K562 (cell line): ENCODE measurements around the gene METAP1D.

ENCODE experiments used
- FOXK1 ChIP-seq: sonication (generic); formaldehyde crosslinking; IDR thresholded peaks from 2 replicates; pipeline ENCODE4 v1.8.0; 2022; ENCODE audit warnings: missing genetic modification reagents, mild to moderate bottlenecking, borderline replicate concordance
- GABPB1 ChIP-seq: sonication (generic); formaldehyde crosslinking; IDR thresholded peaks from 2 replicates; pipeline ENCODE4 v1.8.0; 2022; ENCODE audit warnings: mild to moderate bottlenecking, missing genetic modification reagents
- HMGXB4 ChIP-seq: sonication (generic); formaldehyde crosslinking; IDR thresholded peaks from 2 replicates; pipeline ENCODE4 v1.8.1; 2023; ENCODE audit warnings: mild to moderate bottlenecking, missing genetic modification reagents
- NFXL1 ChIP-seq: fragments of 450-650 bp; formaldehyde crosslinking; IDR thresholded peaks from 2 replicates; pipeline ENCODE4 v1.4.0; 2021; ENCODE audit warnings: mild to moderate bottlenecking
- PHF8 ChIP-seq: fragments of 200-600 bp; sonication (generic); IDR thresholded peaks from 2 replicates; pipeline ENCODE4 v1.6.1; 2012; ENCODE audit warnings: mixed run types, mild to moderate bottlenecking, inconsistent platforms, low read length, moderate library complexity, borderline replicate concordance
- POLR2AphosphoS5 ChIP-seq: IDR thresholded peaks from 2 replicates; pipeline ENCODE4 v1.6.1; 2011; ENCODE audit warnings: mild to moderate bottlenecking, low read depth, low read length, moderate library complexity; ENCODE audit not compliant: control insufficient read depth, insufficient read depth
- PRDM10 ChIP-seq: fragments of 450-650 bp; IDR thresholded peaks from 2 replicates; pipeline ENCODE4 v1.6.1; 2018; ENCODE audit not compliant: partially characterized antibody
- RERE ChIP-seq: sonication (generic); formaldehyde crosslinking; IDR thresholded peaks from 2 replicates; pipeline ENCODE4 v1.8.0; 2023; ENCODE audit warnings: missing genetic modification reagents, mild to moderate bottlenecking, borderline replicate concordance
- REST ChIP-seq, 2 experiments: fragments of 450-650 bp; formaldehyde crosslinking in 1 of 2; IDR thresholded peaks; 2 replicates each; pipeline versions ENCODE4 v1.4.0 to v1.6.1; 2014 to 2020; ENCODE audit warnings: mild to moderate bottlenecking in 2 of 2, borderline replicate concordance in 1 of 2, low read depth in 1 of 2
- TAF1 ChIP-seq: IDR thresholded peaks from 2 replicates; pipeline ENCODE4 v1.6.1; 2011; ENCODE audit warnings: mild to moderate bottlenecking, low read length, moderate library complexity; ENCODE audit not compliant: insufficient read depth, control insufficient read depth, severe bottlenecking; ENCODE audit errors: extremely low read depth
- YY1 ChIP-seq, 3 experiments: IDR thresholded peaks; 2 replicates each; pipeline ENCODE4 v1.6.1; 2011; ENCODE audit warnings: low read length in 2 of 3, mild to moderate bottlenecking in 2 of 3, moderate library complexity in 2 of 3, borderline replicate concordance in 1 of 3, control low read depth in 1 of 3, low read depth in 1 of 3; ENCODE audit not compliant: insufficient read depth in 3 of 3, insufficient replicate concordance in 2 of 3, control insufficient read depth in 1 of 3, insufficient read length in 1 of 3; ENCODE audit errors: extremely low read depth in 1 of 3
- ZNF263 ChIP-seq: sonication (generic); formaldehyde crosslinking; IDR thresholded peaks from 2 replicates; pipeline ENCODE4 v1.8.0; 2022; ENCODE audit warnings: mild to moderate bottlenecking, missing genetic modification reagents, borderline replicate concordance

GRCh38 chr2:172080641-172081220 lies 81.0 kb downstream of the METAP1D start:
- TF ChIP-seq HMGXB4 (CRISPR knock-in tag) (no peak), TAF1 (no peak), REST (IDR thresholded peaks at IDR 0.05; ENCODE audit: borderline replicate concordance) (no peak), REST (CRISPR knock-in tag; IDR thresholded peaks at IDR 0.05; ENCODE audit: low read depth) (no peak), NFXL1 (CRISPR knock-in tag) (no peak), PHF8 (no peak), PRDM10 (no peak), YY1 (IDR thresholded peaks at IDR 0.05; ENCODE audit: borderline replicate concordance in 1 of 3, control insufficient read depth in 1 of 3, extremely low read depth in 1 of 3, insufficient read depth in 3 of 3, insufficient read length in 1 of 3, insufficient replicate concordance in 2 of 3, low read depth in 1 of 3, low read length in 2 of 3) (no peak), RERE (CRISPR knock-in tag) (no peak), FOXK1 (no peak), POLR2AphosphoS5 (no peak), ZNF263 (no peak), GABPB1 (CRISPR knock-in tag) (no peak)
